ENCODE data around the gene HIGD1A. TPM values are rescaled to one million over a fixed set of nuclear protein-coding genes. Genes with fewer than 3 reads are reported as not detected.

The HIGD1A gene
- polyA plus RNA-seq, 1 of the 3 experiments (the other 2 are of a cell fraction) = 72.1 TPM

GRCh38 chr3:42844815-42845214 lies 40.5 kb upstream of the HIGD1A start:
- Histone ChIP-seq H3F3A (replicated peaks; ENCODE audit: insufficient read depth) (no peaks in the 10 kb centered on the region), H3K9me3 (no peaks in the 10 kb centered on the region), H3K9me2 (no peaks in the 10 kb centered on the region), H2AFZ (ENCODE audit: low read depth) (no peak overlapping the region), H3K9ac (no peak overlapping the region), H3K4me3 (ENCODE audit: low read depth in 2 of 2, low read length in 1 of 2) (no peak overlapping the region), H3K4me1 (ENCODE audit: control insufficient read depth in 1 of 2, insufficient read depth in 2 of 2, low read depth in 1 of 2, low read length in 1 of 2) (peaks cover 0 to 21% of the 10 kb centered on the region in 2 experiments; a peak in 1 of 4 replicates), H3K27me3 (ENCODE audit: insufficient read depth) (no peaks in the 10 kb centered on the region; the same call in 1 of the 2 replicates), H3K79me2 (ENCODE audit: insufficient read depth) (no peaks in the 10 kb centered on the region), H4K20me1 (ENCODE audit: insufficient read depth) (no peaks in the 10 kb centered on the region), H3K4me2 (no peak overlapping the region), H3K36me3 (replicated peaks in 1 of 2; ENCODE audit: control insufficient read depth in 1 of 2, insufficient read depth in 2 of 2, low read length in 1 of 2) (no peaks in the 10 kb centered on the region), H3K27ac (ENCODE audit: low read depth in 2 of 2, low read length in 1 of 2) (no peak overlapping the region)
- ChIA-PET CTCF (no interaction called here), POLR2A (no interaction called here)
- WGBS (ENCODE audit: low lambda C conversion rate) = 48% methylated on average over 4 of the region's 4 CpGs
- no peak for DNase-seq
- no peak for TF ChIP-seq TEAD4 (IDR thresholded peaks at IDR 0.05; ENCODE audit: borderline replicate concordance, insufficient read depth)
- TF ChIP-seq ELF1 (IDR thresholded peaks at IDR 0.05) = no peak
- no peak for TF ChIP-seq EP300 (IDR thresholded peaks at IDR 0.05; ENCODE audit: borderline replicate concordance in 1 of 2, low read depth in 1 of 2, low read length in 1 of 2)
- TF ChIP-seq MAX (IDR thresholded peaks at IDR 0.05; ENCODE audit: low read depth) = no peak
- no peak for TF ChIP-seq FOXM1 (IDR thresholded peaks at IDR 0.05; ENCODE audit: low read depth)
- TF ChIP-seq USF2 (IDR thresholded peaks at IDR 0.05; ENCODE audit: borderline replicate concordance, low read depth, low read length) = no peak
- TF ChIP-seq IRF3 (IDR thresholded peaks at IDR 0.05; ENCODE audit: low read depth, low read length) = no peak
- TF ChIP-seq RXRA (IDR thresholded peaks at IDR 0.05; ENCODE audit: borderline replicate concordance, low read depth) = no peak
- no peak for TF ChIP-seq MXI1 (IDR thresholded peaks at IDR 0.05; ENCODE audit: low read depth, low read length)
- TF ChIP-seq FOSL2 (IDR thresholded peaks at IDR 0.05; ENCODE audit: borderline replicate concordance, low read depth) = no peak
- no peak for TF ChIP-seq RCOR1 (IDR thresholded peaks at IDR 0.05; ENCODE audit: low read length)
- no peak for TF ChIP-seq PBX3 (IDR thresholded peaks at IDR 0.05)
- no peak for TF ChIP-seq POLR2AphosphoS5 (IDR thresholded peaks at IDR 0.05; ENCODE audit: low read depth, low read length)
- no peak for TF ChIP-seq GABPA (IDR thresholded peaks at IDR 0.05; ENCODE audit: low read depth)
- no peak for TF ChIP-seq FOXJ3 (CRISPR knock-in tag; IDR thresholded peaks at IDR 0.05)
- TF ChIP-seq GATA2 (CRISPR knock-in tag; IDR thresholded peaks at IDR 0.05) = no peak
- TF ChIP-seq JUND (IDR thresholded peaks at IDR 0.05) = no peak

All from SK-N-SH (cell line).